HG03066 (cell line): ENCODE measurements around the gene CES5A.
"Not testable (repeated sequence)": the region's sequence is repeated elsewhere in the genome, so short reads cannot be mapped to it uniquely, and the experiment has no call there.

Experiments
- ATAC-seq: cut with Tn5 transposase; IDR thresholded peaks from one replicate; pipeline ENCODE4 v1.9.1; 2021; ENCODE audit warnings: low read depth; ENCODE audit not compliant: unreplicated experiment

Gene CES5A

DNA sequence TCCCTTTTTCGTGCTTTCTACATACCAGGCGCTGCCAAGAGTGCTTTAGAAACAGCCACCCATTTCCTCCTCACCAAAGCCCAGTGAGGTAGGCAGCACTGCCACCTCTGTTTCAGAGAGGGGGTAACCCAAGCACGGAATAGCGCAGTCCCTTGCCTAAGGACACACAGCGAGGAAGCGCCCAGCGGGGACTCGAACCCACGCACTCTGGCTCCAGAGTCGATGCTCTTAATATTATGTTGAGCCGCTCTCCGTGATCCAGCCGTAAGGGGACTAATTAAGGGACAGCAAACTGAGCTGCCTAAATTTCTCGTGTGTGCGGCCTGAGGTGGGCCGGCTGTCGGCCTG is 42.8 kb downstream of the CES5A start:
- no peak for ATAC-seq

DNA sequence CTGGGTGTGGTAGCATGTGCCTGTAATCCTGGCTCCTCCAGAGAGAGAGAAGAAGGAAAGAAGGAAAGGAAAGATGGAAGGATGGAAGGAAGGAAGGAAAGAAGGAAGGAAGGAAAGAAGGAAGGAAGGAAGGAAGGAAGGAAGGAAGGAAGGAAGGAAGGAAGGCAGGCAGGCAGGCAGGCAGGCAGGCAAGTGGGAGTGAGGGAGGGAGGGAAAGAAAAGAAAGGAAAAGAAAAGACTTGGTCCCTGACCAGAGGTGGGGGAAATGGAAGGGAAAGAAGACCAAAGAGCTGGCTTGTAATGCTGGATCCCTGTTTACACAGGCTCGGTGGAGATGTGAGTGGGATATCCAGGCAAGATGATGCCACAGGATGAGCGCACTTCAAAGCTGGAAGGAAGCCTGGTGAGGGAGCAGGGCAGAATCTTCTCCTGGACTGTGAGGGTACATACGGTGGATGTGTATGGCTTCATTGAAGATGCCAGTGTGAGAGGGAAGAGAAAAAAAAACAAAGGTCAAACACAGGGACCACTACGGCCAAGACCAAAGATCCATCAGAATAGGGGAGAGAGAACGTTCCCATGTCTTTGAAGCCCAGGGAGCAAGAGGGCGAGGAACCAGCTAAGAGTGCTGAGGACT is 44.4 kb downstream of the CES5A start:
- ATAC-seq: no peak

DNA sequence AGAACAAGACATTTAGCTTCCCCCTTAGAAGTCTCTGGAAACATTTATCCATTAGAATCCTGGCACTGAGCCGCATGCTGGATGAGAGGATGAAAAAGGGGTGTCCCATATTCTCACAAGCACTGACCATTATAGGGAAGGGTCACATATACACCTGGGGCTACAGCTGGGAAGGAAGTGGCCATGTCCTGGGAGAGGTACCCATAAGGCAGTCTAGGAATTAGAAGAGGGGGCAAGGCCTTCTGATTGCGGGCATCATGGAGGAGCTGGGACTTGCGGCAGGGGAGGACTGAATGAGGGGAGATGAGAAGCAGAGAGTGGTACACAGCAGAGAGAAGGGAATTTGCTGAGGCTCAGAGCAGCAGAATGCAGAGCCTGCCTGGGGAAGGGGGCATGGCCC is 45.9 kb downstream of the CES5A start:
- not testable (repeated sequence) for ATAC-seq

DNA sequence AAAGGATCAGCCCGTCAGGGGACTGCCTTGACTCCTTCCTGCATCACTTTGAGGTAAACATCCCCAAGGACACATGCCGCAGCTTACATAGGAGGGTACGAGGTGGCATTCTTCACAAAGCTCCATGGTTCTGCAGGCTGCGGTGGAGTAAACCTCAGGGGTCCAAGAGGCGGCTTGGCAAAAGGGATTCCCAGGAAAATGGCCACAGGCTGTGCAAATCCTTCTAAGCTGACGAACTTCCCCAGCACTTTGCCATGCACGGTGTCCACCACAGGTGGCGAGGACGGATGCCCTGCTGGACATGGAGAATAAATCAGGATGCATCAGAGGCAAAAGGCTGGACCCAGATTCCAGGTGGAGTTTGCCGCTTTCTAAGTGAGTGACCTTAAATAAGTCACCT is 46.5 kb downstream of the CES5A start:
- ATAC-seq: no peak

- no peak for ATAC-seq
These were observed 50.0 kb downstream of the CES5A start for GRCh38 chr16:55825115-55825728.

DNA sequence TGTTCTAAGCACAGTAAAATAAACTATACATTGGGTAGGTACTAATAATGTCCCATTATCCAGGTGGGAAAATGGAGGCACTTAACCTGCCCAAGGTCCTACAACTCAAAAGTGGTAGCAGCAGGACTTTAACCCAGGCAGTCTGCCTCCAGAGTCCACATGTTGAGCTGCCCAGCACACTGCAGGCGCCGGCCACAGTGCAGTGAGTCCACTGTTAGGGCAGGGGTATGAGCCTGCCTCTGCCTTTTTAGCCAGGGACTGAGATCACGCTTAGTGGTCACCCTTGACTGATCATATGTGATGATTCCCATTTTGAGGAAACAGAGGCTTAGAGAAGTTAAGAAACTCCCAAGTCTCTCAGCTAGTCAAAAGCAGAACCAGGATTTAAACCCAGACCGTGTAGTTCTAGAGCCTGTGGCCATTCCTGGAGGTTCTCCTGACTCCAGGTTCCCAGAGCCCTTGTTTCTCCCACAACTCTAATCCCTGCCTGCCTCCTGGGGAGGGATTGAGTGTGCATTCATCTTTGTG is 50.6 kb downstream of the CES5A start:
- ATAC-seq: no peak

GRCh38 chr16:55822280-55822810 is 52.8 kb downstream of the CES5A start:
- ATAC-seq: no peak

DNA sequence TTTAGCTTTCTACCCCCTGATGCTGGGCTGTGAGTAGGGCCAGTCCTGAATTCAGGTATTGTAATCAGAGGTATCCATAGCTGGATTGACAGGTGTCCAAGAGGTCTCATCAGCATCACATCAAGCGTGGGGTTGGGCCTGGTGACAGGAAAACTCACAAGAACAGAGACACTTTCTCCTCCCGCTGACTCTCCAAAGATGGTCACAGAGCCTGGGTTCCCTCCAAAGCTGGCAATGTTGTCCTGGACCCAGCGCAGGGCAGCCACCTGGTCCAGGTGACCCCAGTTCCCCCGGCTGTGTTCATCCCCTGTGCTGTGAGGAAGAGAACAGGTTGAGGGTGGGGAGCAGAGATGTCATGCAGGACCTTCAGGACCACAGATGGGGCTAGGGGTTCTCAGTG is 54.0 kb downstream of the CES5A start:
- ATAC-seq: no peak

GRCh38 chr16:55820615-55821014 is 54.6 kb downstream of the CES5A start:
- no peak for ATAC-seq

DNA sequence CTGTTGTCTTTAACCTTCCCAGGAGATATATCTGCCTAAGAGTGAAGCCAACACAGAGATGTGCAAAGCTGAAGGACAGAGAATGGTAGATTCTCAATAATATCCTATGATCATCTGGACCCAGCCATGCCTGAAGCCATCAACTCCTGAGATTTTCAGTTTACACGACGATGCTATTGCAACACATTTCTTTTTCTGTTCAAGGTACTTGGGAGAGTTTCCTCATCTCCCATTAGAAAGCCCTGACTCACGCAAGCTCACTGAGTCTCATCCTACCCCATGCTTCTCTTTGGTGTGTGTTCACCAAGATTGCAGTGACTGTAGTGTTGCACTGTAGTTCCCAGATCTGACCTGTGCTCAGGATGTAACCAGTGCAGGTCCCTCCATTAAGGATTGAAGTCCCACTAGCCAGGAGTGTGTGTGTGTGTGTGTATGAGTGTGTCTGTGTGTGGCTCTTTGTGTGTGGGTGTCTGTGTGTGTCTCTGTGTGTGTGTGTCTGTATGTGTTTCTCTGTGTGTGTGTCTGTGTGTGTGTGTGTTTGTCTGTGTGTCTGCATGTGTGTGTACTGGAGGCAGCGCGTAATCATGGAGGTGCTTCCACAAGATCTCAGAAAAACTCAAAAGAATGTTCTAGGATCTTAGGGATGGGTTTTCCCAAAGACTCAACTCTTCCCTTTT is 57.8 kb downstream of the CES5A start:
- no peak for ATAC-seq

GRCh38 chr16:55816222-55816621 is 59.0 kb downstream of the CES5A start:
- not testable (repeated sequence) for ATAC-seq

- ATAC-seq: no peak
These were observed 59.9 kb downstream of the CES5A start for GRCh38 chr16:55815320-55815719.

DNA sequence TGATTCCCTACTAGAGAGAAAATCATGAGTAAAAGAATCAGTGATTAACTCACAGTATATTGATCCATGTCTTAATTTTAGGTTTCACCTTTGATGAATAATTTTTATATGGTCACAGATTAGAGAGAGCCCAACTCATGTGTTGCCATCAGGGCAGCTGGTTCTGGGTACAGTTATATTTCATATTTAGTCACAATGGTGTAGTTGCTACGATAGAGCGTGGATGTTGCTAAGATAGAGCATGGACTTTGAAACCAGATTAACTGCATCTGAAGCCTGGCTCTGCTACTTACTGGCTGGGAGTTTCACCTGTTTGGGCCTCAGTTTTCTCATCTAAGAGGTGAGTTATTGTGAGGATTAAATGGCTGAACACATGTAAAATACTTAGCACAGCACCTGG is 61.0 kb downstream of the CES5A start:
- ATAC-seq: not testable (repeated sequence)

DNA sequence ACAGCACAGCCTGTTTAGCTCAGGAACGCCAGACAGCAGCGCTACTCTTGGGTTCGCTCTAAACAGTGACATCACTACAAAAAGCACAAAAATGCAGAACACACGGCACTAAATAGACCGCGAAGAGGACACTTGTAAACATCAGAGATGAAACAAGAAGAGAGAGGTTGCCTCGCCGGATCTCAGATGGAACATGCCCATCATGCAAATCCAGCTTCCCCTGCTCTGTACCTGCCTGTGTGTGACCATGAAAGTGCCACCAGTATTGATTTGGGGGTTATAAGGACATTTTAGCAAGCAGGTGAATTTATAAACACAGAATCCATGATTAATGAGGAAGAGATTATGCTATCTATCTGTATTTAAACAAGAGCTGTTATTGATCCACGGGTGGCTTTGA is 61.4 kb downstream of the CES5A start:
- ATAC-seq: not testable (repeated sequence)

GRCh38 chr16:55812951-55813350 is 62.2 kb downstream of the CES5A start:
- no peak for ATAC-seq

DNA sequence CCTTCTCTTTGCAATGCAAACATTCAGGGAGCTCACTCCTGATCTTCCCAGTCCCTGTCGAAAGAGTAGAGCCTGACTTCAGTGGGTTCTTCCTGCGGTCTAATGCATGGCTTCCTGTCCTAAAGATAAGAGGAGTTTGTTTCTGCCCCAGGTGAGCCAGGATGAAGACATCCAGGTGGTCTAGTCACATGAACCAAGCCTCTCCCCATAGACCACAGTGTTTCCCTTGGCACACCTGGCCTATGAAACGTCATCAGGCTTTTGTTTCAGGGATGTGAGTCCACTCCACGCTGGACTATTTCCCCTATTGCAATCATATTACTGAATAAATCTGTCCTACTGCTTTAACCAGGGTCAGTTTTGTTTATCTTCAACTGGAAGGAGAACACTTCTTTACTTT is 63.4 kb downstream of the CES5A start:
- ATAC-seq: no peak

DNA sequence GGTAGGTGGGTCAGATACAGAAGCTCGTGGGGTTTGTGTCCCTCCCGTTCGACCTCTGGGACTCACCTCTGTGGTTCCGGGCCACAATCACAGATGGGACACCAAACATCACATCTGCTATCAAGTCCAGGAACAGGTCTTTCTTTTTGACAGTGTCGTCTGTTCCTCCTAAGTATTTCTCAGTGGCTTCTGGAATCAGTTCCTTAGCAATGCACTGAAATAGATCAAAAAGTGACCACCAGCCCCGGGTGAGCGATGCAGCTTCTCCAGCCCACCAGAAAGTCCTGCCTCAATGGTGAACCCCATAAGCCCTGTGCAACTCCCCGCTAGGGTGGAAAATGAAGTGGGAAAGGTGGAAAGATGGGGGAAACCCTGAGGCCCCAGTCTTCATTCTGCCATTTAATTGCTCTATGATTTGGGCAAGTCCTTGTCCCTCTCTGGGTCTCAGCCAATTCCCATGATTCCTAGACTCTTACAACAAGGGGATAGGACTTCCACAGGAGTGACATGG is 64.7 kb downstream of the CES5A start:
- ATAC-seq: no peak

DNA sequence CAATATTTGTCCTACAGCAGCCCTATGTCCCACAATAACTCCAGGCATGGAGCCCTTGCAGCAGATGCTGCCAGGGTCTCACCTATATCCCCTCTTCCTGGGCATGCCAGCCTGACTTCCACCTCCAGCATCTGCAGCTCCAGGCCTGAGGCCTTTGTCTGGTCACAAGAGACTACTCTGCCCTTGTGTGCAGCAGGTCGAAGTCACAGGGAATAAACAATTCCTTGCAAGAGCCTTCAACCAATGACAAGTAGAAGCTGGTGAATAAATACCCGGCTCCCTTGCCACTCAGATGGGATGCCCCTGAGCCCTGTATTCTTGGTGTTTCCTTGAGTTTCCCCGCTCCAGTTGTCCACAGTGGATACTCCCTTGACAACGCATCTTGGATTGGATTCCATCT is 65.3 kb downstream of the CES5A start:
- ATAC-seq: no peak

- ATAC-seq: no peak
These were observed 65.8 kb downstream of the CES5A start for GRCh38 chr16:55809386-55809785.

DNA sequence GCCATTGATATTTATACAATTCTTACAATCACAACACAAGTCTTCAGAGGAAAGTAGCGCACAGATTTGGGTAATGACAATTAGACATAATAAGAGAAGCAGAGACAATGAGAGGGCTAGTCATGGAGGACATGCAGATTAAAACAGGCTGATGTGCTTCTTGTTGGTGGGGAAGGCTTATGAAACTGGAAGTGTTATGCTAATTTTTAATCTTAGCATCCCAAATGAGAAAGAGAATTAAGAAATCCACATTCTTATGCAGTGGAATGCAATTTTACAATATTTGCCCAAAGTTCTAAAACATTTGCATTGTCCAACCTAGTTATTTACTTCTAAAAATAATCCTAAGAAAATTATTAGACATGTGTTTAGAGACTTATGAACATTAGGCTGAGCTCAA is 66.9 kb downstream of the CES5A start:
- ATAC-seq: not testable (repeated sequence)

GRCh38 chr16:55805104-55805503 is 70.1 kb downstream of the CES5A start:
- not testable (repeated sequence) for ATAC-seq
